ENCODE measurements around the gene CACHD1. TPM values are rescaled to one million over a fixed set of nuclear protein-coding genes. Genes with fewer than 3 reads are reported as not detected.

The CACHD1 gene
- total and polyA plus RNA-seq, 2 of the 4 experiments (the other 2 are of a cell fraction), result 2.9 to 5.9 TPM

DNA sequence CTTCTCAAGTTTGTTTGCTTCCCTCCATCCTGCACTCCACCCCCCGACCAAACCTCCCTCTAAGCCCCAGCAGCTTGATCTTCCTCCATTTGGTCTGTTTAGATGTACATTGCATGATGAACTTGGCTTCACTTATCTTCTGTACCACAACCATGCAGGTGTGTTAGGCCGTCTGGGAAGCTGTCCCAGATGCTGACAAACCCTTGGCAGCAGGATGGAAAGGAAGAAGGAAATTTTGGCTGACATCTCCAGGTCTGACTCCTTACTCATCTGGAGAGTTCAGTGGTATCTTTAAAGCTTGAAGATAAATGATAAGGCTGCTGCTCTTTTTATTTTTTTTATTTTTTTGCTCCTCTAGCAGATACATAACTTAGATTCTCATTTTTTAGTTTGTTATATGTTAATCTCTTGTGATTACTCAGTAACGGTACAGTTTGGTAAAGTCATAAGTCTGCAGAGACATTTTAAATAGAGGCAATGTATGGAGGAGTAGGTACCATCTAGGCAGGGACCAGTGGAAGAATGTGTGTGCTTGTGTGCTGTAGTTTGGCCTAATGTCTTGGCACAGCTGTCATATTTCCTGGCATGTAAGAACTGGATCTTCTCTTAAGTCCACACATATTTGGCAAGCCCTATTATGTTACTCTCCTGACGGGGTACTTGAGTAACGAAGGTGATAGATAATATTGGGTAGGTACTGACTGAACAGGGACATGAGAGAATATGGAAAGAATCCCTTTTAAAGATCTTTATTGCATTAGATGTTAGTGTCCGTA, 79.7 kb downstream of the CACHD1 start (continued):
- TF ChIP-seq RFX5 (IDR thresholded peaks at IDR 0.05; ENCODE audit: low read depth, low read length), result no peak

DNA sequence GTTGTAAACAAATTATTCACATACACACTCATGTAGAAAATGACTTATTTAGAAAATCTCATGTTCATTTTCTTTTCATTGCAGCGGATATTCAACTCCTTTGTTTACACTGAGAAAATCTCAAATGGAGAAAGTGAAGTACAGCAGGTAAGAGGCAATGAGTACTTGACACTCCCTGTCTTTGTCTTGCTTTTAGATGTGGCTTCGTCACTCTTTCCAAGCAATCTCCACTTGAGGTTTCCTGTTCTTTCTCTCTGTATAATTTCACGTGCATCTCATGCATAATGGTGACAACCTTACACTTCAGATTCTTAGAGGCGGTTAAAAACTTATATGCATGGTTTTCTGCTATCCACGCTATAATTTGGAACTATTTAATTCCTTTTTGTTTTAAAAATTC, 80.6 kb downstream of the CACHD1 start:
- intact Hi-C loops (cut with micrococcal nuclease), result no loop called here
- CTCF ChIA-PET, result no interaction called here
- no TSS peak for BruUV-seq (replicated peaks)

More for the DNA sequence above, 80.6 kb downstream of the CACHD1 start:
- H2BK120ac ChIP-seq (ENCODE audit: low read depth, low read length), result no peak overlapping the region
- H3K27me3 ChIP-seq (ENCODE audit: control insufficient read depth, insufficient read depth, low read length), result no peaks in the 10 kb centered on the region
- no peak overlapping the region for H4K91ac ChIP-seq (ENCODE audit: insufficient read depth, low read depth, low read length)
- H4K20me1 ChIP-seq (ENCODE audit: insufficient read depth, low read length), result no peaks in the 10 kb centered on the region
- no peak for ATAC-seq (ENCODE audit: low read depth)
- in situ Hi-C loops (cut with MboI; ENCODE audit: low sequenced_read_pairs) (no loop called here), dilution Hi-C loops (cut with HindIII; ENCODE audit: low sequenced_read_pairs, unreplicated experiment) (no loop called here)
- no peaks in the 10 kb centered on the region for H3K4me1 ChIP-seq (ENCODE audit: control insufficient read depth, insufficient read depth, low read length)
- H3K36me3 ChIP-seq (ENCODE audit: control insufficient read depth, insufficient read depth, low read length), result no peaks in the 10 kb centered on the region
- no peak overlapping the region for H2AK9ac ChIP-seq (replicated peaks; ENCODE audit: low read depth, low read length, poor library complexity)
- no peak overlapping the region for H3K4me2 ChIP-seq (ENCODE audit: low read depth, low read length)
- no peak overlapping the region for H3K18ac ChIP-seq (ENCODE audit: low read depth, low read length)
- WGBS, 2 experiments (ENCODE audit: extremely low coverage in 2 of 2, insufficient read length in 1 of 2), result no CpG with 5 or more reads among the region's 5 CpGs
- H3K27ac ChIP-seq (ENCODE audit: insufficient read depth, low read length), result no peak overlapping the region
- H2BK5ac ChIP-seq (ENCODE audit: low read depth, low read length, poor library complexity, severe bottlenecking), result no peak overlapping the region
- H2AFZ ChIP-seq (replicated peaks; ENCODE audit: low read length, poor library complexity), result no peak overlapping the region
- POLR2A ChIA-PET (ENCODE audit: unreplicated experiment), result interaction anchor here (1.0 kb wide), 1 partner anchor 10 kb away, joined by 3 read pairs; no protein-coding TSS in a partner anchor
- H3K9me3 ChIP-seq (ENCODE audit: control insufficient read depth, insufficient read depth, low read length), result no peaks in the 10 kb centered on the region
- no peak overlapping the region for H3K4me3 ChIP-seq (ENCODE audit: insufficient read depth, low read depth, low read length)
- no peak overlapping the region for H3K23ac ChIP-seq (ENCODE audit: low read depth, low read length)
- no peak overlapping the region for H4K8ac ChIP-seq (ENCODE audit: low read depth in 2 of 2, low read length in 2 of 2)
- 0 out of 2 replicates have a peak, but pooled peaks cover 3% of the 10 kb centered on the region for H3K9me1 ChIP-seq (ENCODE audit: insufficient read depth, low read length)
- TF ChIP-seq RCOR1 (IDR thresholded peaks at IDR 0.05; ENCODE audit: insufficient replicate concordance, low read length) (no peak), CEBPB (IDR thresholded peaks at IDR 0.05; ENCODE audit: low read depth, low read length) (no peak), MXI1 (IDR thresholded peaks at IDR 0.05; ENCODE audit: borderline replicate concordance, low read depth, low read length) (no peak), POLR2A (IDR thresholded peaks at IDR 0.05; ENCODE audit: low read depth, low read length) (no peak), MAZ (IDR thresholded peaks at IDR 0.05; ENCODE audit: borderline replicate concordance, low read depth, low read length) (no peak), RFX5 (IDR thresholded peaks at IDR 0.05; ENCODE audit: low read depth, low read length) (no peak), CHD1 (IDR thresholded peaks at IDR 0.05; ENCODE audit: low read depth, low read length) (no peak), FOS (IDR thresholded peaks at IDR 0.05; ENCODE audit: low read depth, low read length) (no peak)
- TF ChIP-seq, protein P1, sequence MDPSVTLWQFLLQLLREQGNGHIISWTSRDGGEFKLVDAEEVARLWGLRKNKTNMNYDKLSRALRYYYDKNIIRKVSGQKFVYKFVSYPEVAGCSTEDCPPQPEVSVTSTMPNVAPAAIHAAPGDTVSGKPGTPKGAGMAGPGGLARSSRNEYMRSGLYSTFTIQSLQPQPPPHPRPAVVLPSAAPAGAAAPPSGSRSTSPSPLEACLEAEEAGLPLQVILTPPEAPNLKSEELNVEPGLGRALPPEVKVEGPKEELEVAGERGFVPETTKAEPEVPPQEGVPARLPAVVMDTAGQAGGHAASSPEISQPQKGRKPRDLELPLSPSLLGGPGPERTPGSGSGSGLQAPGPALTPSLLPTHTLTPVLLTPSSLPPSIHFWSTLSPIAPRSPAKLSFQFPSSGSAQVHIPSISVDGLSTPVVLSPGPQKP (IDR thresholded peaks at IDR 0.05; ENCODE audit: borderline replicate concordance, low read depth, low read length), result no peak
- TF ChIP-seq, protein P2, sequence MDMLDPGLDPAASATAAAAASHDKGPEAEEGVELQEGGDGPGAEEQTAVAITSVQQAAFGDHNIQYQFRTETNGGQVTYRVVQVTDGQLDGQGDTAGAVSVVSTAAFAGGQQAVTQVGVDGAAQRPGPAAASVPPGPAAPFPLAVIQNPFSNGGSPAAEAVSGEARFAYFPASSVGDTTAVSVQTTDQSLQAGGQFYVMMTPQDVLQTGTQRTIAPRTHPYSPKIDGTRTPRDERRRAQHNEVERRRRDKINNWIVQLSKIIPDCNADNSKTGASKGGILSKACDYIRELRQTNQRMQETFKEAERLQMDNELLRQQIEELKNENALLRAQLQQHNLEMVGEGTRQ (IDR thresholded peaks at IDR 0.05; ENCODE audit: low read depth, low read length), result no peak
- no peak overlapping the region for H3K14ac ChIP-seq (replicated peaks; ENCODE audit: low read depth, low read length)
- no peak overlapping the region for H2AK5ac ChIP-seq (ENCODE audit: low read depth, low read length)
- no peak overlapping the region for H2BK15ac ChIP-seq (ENCODE audit: low read depth, low read length)
- no peaks in the 10 kb centered on the region for H3K79me1 ChIP-seq (ENCODE audit: low read depth in 1 of 2, low read length in 2 of 2)
- H3K4ac ChIP-seq (ENCODE audit: low read depth, low read length), result no peak overlapping the region
- H3K9ac ChIP-seq (ENCODE audit: low read depth, low read length), result no peak overlapping the region
- no peak overlapping the region for H2BK20ac ChIP-seq (ENCODE audit: low read depth, low read length)
- H4K5ac ChIP-seq (ENCODE audit: low read depth, low read length), result no peak overlapping the region
- H3K56ac ChIP-seq (ENCODE audit: extremely low read depth, insufficient read depth, low read length), result no peak overlapping the region
- DNase-seq, result no peak
